Measurements from ENCODE around the gene DNPEP.

DNPEP gene

GRCh38 chr2:219434468-219434717 lies 46.7 kb upstream of the DNPEP start:
- no peak for DNase-seq (ENCODE audit: extremely low read depth, insufficient read length)
- TF ChIP-seq CTCF (IDR thresholded peaks at IDR 0.05; ENCODE audit: insufficient read depth, low read length, poor library complexity, severe bottlenecking): no peak
- Histone ChIP-seq H3K36me3 (ENCODE audit: control insufficient read depth, insufficient read depth, low read length) (no peaks in the 10 kb centered on the region), H3K27me3 (replicated peaks; ENCODE audit: control insufficient read depth, insufficient read depth, low read length) (no peaks in the 10 kb centered on the region; the same call in none of the 2 replicates), H3K4me3 (replicated peaks; ENCODE audit: low read depth, low read length) (no peak overlapping the region)

GRCh38 chr2:219433666-219434467 lies 46.2 kb upstream of the DNPEP start:
- no peaks in the 10 kb centered on the region for H3K36me3 ChIP-seq (ENCODE audit: control insufficient read depth, insufficient read depth, low read length)
- no peak for DNase-seq (ENCODE audit: extremely low read depth, insufficient read length)
- H3K27me3 ChIP-seq (replicated peaks; ENCODE audit: control insufficient read depth, insufficient read depth, low read length): no peaks in the 10 kb centered on the region; the same call in none of the 2 replicates
- no peak overlapping the region for H3K4me3 ChIP-seq (replicated peaks; ENCODE audit: low read depth, low read length)
- peak; percentile 48 for TF ChIP-seq CTCF (IDR thresholded peaks at IDR 0.05; ENCODE audit: insufficient read depth, low read length, poor library complexity, severe bottlenecking)

- DNase-seq (ENCODE audit: extremely low read depth, insufficient read length): no peak
- no peak overlapping the region for H3K4me3 ChIP-seq (replicated peaks; ENCODE audit: low read depth, low read length)
- no peaks in the 10 kb centered on the region; the same call in 1 of the 2 replicates for H3K27me3 ChIP-seq (replicated peaks; ENCODE audit: control insufficient read depth, insufficient read depth, low read length)
- no peaks in the 10 kb centered on the region for H3K36me3 ChIP-seq (ENCODE audit: control insufficient read depth, insufficient read depth, low read length)
- TF ChIP-seq CTCF (IDR thresholded peaks at IDR 0.05; ENCODE audit: insufficient read depth, low read length, poor library complexity, severe bottlenecking): peak; percentile 18
Measured at GRCh38 chr2:219430633-219431615, 43.2 kb upstream of the DNPEP start.

GRCh38 chr2:219429958-219430606 lies 42.4 kb upstream of the DNPEP start:
- no peak for DNase-seq (ENCODE audit: extremely low read depth, insufficient read length)
- no peak for TF ChIP-seq CTCF (IDR thresholded peaks at IDR 0.05; ENCODE audit: insufficient read depth, low read length, poor library complexity, severe bottlenecking)
- Histone ChIP-seq H3K4me3 (replicated peaks; ENCODE audit: low read depth, low read length) (no peak overlapping the region), H3K36me3 (ENCODE audit: control insufficient read depth, insufficient read depth, low read length) (no peaks in the 10 kb centered on the region), H3K27me3 (replicated peaks; ENCODE audit: control insufficient read depth, insufficient read depth, low read length) (no peaks in the 10 kb centered on the region; the same call in 1 of the 2 replicates)

GRCh38 chr2:219428469-219428868 lies 40.8 kb upstream of the DNPEP start:
- Histone ChIP-seq H3K4me3 (replicated peaks; ENCODE audit: low read depth, low read length) (no peak overlapping the region), H3K27me3 (replicated peaks; ENCODE audit: control insufficient read depth, insufficient read depth, low read length) (no peaks in the 10 kb centered on the region; the same call in 1 of the 2 replicates), H3K36me3 (ENCODE audit: control insufficient read depth, insufficient read depth, low read length) (no peaks in the 10 kb centered on the region)
- no peak for TF ChIP-seq CTCF (IDR thresholded peaks at IDR 0.05; ENCODE audit: insufficient read depth, low read length, poor library complexity, severe bottlenecking)
- DNase-seq (ENCODE audit: extremely low read depth, insufficient read length): no peak

Data from GM06990 (cell line).